Naive thymus-derived CD4-positive, alpha-beta T cell (primary cell): Measurements from ENCODE around the gene CALB2. TPM values are rescaled to one million over a fixed set of nuclear protein-coding genes. Genes with fewer than 3 reads are reported as not detected.
A peak's percentile ranks its signal among the peaks of the same experiment; 100 is the strongest.
"Not testable (repeated sequence)": the region's sequence is repeated elsewhere in the genome, so short reads cannot be mapped to it uniquely, and the experiment has no call there.

Experiments used
- ATAC-seq: fragments of 150-1000 bp; cut with Tn5 transposase; 2 replicates; pipeline ENCODE4 v1.10.0; 2021; ENCODE audit warnings: mild to moderate bottlenecking, moderate library complexity
- CTCF ChIA-PET: fragments of 350-600 bp; sonication (Branson Sonifier 250); formaldehyde crosslinking; loops from one replicate; lab custom pipeline; 2021; ENCODE audit warnings: antibody characterized with exemption; lab: Charles Lee
- POLR2A ChIA-PET: fragments of 350-600 bp; sonication (Branson Sonifier 250); formaldehyde crosslinking; loops from one replicate; lab custom pipeline; 2021; ENCODE audit warnings: antibody characterized with exemption, inconsistent platforms; lab: Charles Lee
- DNase-seq, 9 donors: peaks; one replicate each; pipeline versions ENCODE4 v3.0.0 to v3.0.0-alpha.2; 2020 to 2022; ENCODE audit warnings: mixed read lengths in 1 of 9
- H3K27ac ChIP-seq: one replicate; pipeline ENCODE4 v1.7.0; 2013; ENCODE audit warnings: mild to moderate bottlenecking, low read depth, low read length, moderate library complexity
- H3K27me3 ChIP-seq, 2 donors: one replicate each; pipeline ENCODE4 v1.7.0; 2013; ENCODE audit warnings: low read length in 2 of 2, mild to moderate bottlenecking in 2 of 2, moderate library complexity in 2 of 2; ENCODE audit not compliant: control insufficient read depth in 2 of 2, insufficient read depth in 2 of 2
- H3K36me3 ChIP-seq, 3 experiments: 1 replicate in 2 of 3; 2 replicates in 1 of 3; pipeline ENCODE4 v1.7.0; 2013; ENCODE audit warnings: low read length in 3 of 3, mild to moderate bottlenecking in 3 of 3, moderate library complexity in 1 of 3; ENCODE audit not compliant: insufficient read depth in 3 of 3, control insufficient read depth in 2 of 3
- H3K4me1 ChIP-seq, 2 donors: one replicate each; pipeline ENCODE4 v1.7.0; 2013; ENCODE audit warnings: low read length in 2 of 2, mild to moderate bottlenecking in 2 of 2, moderate library complexity in 1 of 2; ENCODE audit not compliant: control insufficient read depth in 2 of 2, insufficient read depth in 2 of 2
- H3K4me3 ChIP-seq: 2 replicates; pipeline ENCODE4 v1.7.0; 2013; ENCODE audit warnings: mild to moderate bottlenecking, low read length
- H3K9me3 ChIP-seq, 3 experiments: 1 replicate in 2 of 3; 2 replicates in 1 of 3; pipeline ENCODE4 v1.7.0; 2013; ENCODE audit warnings: low read length in 3 of 3; ENCODE audit not compliant: control insufficient read depth in 2 of 3
- H3K27ac Mint-ChIP-seq, 9 donors: one replicate each; pipeline ENCODE4 v1.8.0; 2020 to 2022; ENCODE audit warnings: mixed read lengths in 9 of 9, mild to moderate bottlenecking in 8 of 9, moderate library complexity in 5 of 9, inconsistent platforms in 2 of 9
- H3K27me3 Mint-ChIP-seq, 5 donors: one replicate each; pipeline ENCODE4 v1.8.0; 2021 to 2022; ENCODE audit warnings: mixed read lengths in 5 of 5, mild to moderate bottlenecking in 1 of 5
- H3K36me3 Mint-ChIP-seq, 5 donors: one replicate each; pipeline ENCODE4 v1.8.0; 2020 to 2022; ENCODE audit warnings: mixed read lengths in 5 of 5, mild to moderate bottlenecking in 3 of 5, inconsistent platforms in 1 of 5
- H3K4me1 Mint-ChIP-seq, 7 donors: one replicate each; pipeline ENCODE4 v1.8.0; 2020 to 2022; ENCODE audit warnings: mixed read lengths in 7 of 7, mild to moderate bottlenecking in 3 of 7, inconsistent platforms in 1 of 7
- H3K4me3 Mint-ChIP-seq, 10 donors: one replicate each; pipeline ENCODE4 v1.8.0; 2020 to 2022; ENCODE audit warnings: mild to moderate bottlenecking in 10 of 10, mixed read lengths in 10 of 10, moderate library complexity in 6 of 10, inconsistent platforms in 2 of 10
- H3K9me3 Mint-ChIP-seq, 11 donors: one replicate each; pipeline ENCODE4 v1.8.0; 2020 to 2022; ENCODE audit warnings: mixed read lengths in 11 of 11, mild to moderate bottlenecking in 4 of 11, inconsistent platforms in 1 of 11, moderate library complexity in 1 of 11
- intact Hi-C, 2 donors: fragments of 100-400 bp; cut with micrococcal nuclease; formaldehyde crosslinking; loops; one replicate each; pipeline ENCODE4 v1.15.1; 2023
- polyA plus RNA-seq, 2 donors: library from polyadenylated mRNA; unstranded; fragments of 300-500 nt; fragmentation: Illumina TruSeq; gene quantifications; one replicate each; pipeline ENCODE4 v1.2.3, GENCODE V29; 2021
- total RNA-seq, 6 experiments: library from RNA in 5 of 6; stranded (reverse) in 5 of 6; gene quantifications; 1 replicate in 5 of 6; 2 replicates in 1 of 6; pipeline ENCODE4 v1.2.3 and lab custom pipeline; 2021 to 2026

Gene CALB2
- total and polyA plus RNA-seq, 7 experiments from 2014 or later, result not detected

DNA sequence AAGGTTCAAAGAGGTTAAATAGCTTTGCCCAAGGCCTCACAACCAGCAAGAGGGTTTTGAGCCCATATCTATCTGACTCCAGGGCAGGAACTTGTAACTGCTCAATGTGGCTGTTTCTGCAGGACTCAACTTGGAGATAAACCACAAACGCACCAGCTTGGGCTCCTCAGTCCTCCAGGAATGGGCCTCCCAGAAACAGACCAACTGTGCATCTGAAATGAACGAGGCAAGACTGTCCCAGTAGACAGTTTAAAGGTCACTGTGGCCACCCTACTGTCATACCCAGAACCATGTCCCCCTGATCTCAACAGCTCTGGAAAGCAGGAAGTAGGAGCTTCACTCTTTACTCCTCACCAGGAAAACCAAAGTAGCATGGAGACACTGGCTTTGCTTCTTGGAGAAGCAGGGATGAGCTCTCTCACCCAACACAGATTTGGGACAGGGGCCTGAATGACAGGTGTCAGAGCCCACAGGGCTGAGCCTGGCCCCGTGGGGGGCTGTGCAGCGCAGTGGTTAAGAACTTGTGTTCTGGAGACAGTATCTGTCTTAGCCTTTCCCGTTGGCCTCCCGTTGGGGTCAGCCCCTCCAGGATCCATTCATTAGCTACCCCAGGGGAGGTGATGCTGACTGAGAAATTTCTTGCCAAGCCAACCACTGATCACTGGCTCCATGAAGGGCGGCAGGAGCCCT, 2.3 kb upstream of the CALB2 start:
- no peak overlapping the region for H3K4me3 Mint-ChIP-seq
- no peak for ATAC-seq
- DNase-seq, result no peak
- Histone ChIP-seq H3K27me3 (no peaks in the 10 kb centered on the region), H3K4me3 (no peak overlapping the region), H3K4me1 (no peaks in the 10 kb centered on the region), H3K9me3 (no peaks in the 10 kb centered on the region), H3K27ac (no peak overlapping the region), H3K36me3 (no peaks in the 10 kb centered on the region)
- ChIA-PET POLR2A (no interaction called here), CTCF (no interaction called here)
- intact Hi-C loops, result loop anchor here in 1 of 2 donors (5.0 kb wide), 2 partner anchors 139 to 554 kb away; partner anchors contain the start of gene VAC14
- H3K27ac Mint-ChIP-seq, result no peak overlapping the region
- peaks cover 16 to 43% (median 25%) of the 10 kb centered on the region in 5 donors for H3K27me3 Mint-ChIP-seq
- H3K36me3 Mint-ChIP-seq, result no peaks in the 10 kb centered on the region
- peaks cover 0 to 2% (median 0%) of the 10 kb centered on the region in 11 donors for H3K9me3 Mint-ChIP-seq
- peaks cover 0 to 4% (median 0%) of the 10 kb centered on the region in 7 donors for H3K4me1 Mint-ChIP-seq

GRCh38 chr16:71356936-71357335, 1.6 kb upstream of the CALB2 start:
- H3K36me3 Mint-ChIP-seq, H3K9me3 Mint-ChIP-seq, H3K4me3 Mint-ChIP-seq, H3K4me3 ChIP-seq, ATAC-seq, H3K27ac ChIP-seq, H3K9me3 ChIP-seq, H3K4me1 Mint-ChIP-seq, H3K27me3 ChIP-seq, POLR2A ChIA-PET, H3K4me1 ChIP-seq, H3K36me3 ChIP-seq, DNase-seq, H3K27ac Mint-ChIP-seq: not testable (repeated sequence)
- intact Hi-C loops, result loop anchor here in 1 of 2 donors (5.0 kb wide), 2 partner anchors 140 to 555 kb away; partner anchors contain the start of gene VAC14
- peaks cover 16 to 45% (median 25%) of the 10 kb centered on the region in 5 donors for H3K27me3 Mint-ChIP-seq
- CTCF ChIA-PET, result interaction anchor here (1.6 kb wide), 1 partner anchor 16 kb away, joined by 3 read pairs; no protein-coding TSS in a partner anchor

DNA sequence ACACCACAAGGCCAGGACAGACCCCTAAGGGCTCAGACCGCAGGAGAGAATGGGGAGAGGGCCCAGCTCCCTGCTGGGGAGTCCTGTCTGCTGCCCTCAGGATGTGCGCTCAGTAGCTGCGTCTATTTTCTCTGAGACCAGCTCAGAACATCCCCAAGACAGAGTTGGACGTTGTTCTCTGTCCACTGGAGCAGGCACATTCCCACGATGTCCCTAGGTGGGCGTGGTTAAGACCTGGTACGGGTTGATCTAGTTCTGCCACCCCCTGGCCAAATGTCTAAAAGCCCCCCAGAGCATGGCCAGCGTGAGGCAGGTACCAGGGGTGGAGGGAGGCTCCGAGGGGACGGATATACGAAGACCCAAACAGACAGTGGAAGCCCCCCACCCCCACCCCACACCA, 842 bp upstream of the CALB2 start:
- no peaks in the 10 kb centered on the region for H3K9me3 Mint-ChIP-seq
- H3K36me3 Mint-ChIP-seq, result no peaks in the 10 kb centered on the region
- Histone ChIP-seq H3K27ac (no peak overlapping the region), H3K4me1 (no peaks in the 10 kb centered on the region), H3K9me3 (no peaks in the 10 kb centered on the region), H3K27me3 (no peaks in the 10 kb centered on the region), H3K4me3 (no peak overlapping the region), H3K36me3 (no peaks in the 10 kb centered on the region)
- ChIA-PET POLR2A (no interaction called here), CTCF (interaction anchor here (1.6 kb wide), 1 partner anchor 17 kb away, joined by 3 read pairs; no protein-coding TSS in a partner anchor)
- intact Hi-C loops, result loop anchor here in 1 of 2 donors (5.0 kb wide), 2 partner anchors 140 to 555 kb away; partner anchors contain the start of gene VAC14
- DNase-seq, result no peak
- H3K4me1 Mint-ChIP-seq, result peaks cover 0 to 4% (median 0%) of the 10 kb centered on the region in 7 donors
- peak overlapping the region in 1 of 10 donors; percentile 57 for H3K4me3 Mint-ChIP-seq
- ATAC-seq, result no peak
- peaks cover 16 to 45% (median 25%) of the 10 kb centered on the region in 5 donors for H3K27me3 Mint-ChIP-seq
- no peak overlapping the region for H3K27ac Mint-ChIP-seq

DNA sequence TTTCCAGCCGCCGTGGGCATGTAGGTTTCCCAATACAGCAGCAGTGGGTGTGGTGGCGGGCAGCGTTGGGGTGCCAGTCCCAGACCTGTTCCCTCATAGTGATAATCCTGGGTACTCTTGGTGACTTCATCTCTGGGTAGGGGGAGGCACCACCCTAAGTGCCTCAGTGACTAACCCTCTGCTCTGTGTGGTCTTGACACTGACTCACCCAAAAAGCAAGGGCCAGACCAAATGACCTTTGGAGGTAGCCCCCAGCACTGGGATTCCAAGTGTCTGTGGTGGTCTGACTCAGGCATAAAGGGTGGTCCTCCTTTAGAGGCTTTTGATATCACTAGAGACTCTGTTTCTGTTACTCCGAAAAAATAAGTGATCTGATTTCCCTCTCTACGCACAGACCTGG, 908 bp downstream of the CALB2 start:
- no peaks in the 10 kb centered on the region for H3K36me3 ChIP-seq
- no peaks in the 10 kb centered on the region for H3K4me1 ChIP-seq
- Mint-ChIP-seq H3K27ac (no peak overlapping the region), H3K4me3 (peak overlapping the region in 2 of 10 donors; percentile 37 to 40), H3K36me3 (no peaks in the 10 kb centered on the region), H3K4me1 (peaks cover 0 to 4% (median 0%) of the 10 kb centered on the region in 7 donors), H3K27me3 (peaks cover 16 to 48% (median 27%) of the 10 kb centered on the region in 5 donors), H3K9me3 (no peaks in the 10 kb centered on the region)
- no peak overlapping the region for H3K27ac ChIP-seq
- ATAC-seq, result no peak
- ChIA-PET POLR2A (no interaction called here), CTCF (interaction anchor here (0.6 kb wide), 1 partner anchor 67 kb away, joined by 4 read pairs; no protein-coding TSS in a partner anchor)
- DNase-seq, result no peak
- no peak overlapping the region for H3K4me3 ChIP-seq
- H3K27me3 ChIP-seq, result no peaks in the 10 kb centered on the region
- intact Hi-C loops, result loop anchor here in 1 of 2 donors (5.0 kb wide), 2 partner anchors 142 to 557 kb away; partner anchors contain the start of gene VAC14
- H3K9me3 ChIP-seq, result no peaks in the 10 kb centered on the region

DNA sequence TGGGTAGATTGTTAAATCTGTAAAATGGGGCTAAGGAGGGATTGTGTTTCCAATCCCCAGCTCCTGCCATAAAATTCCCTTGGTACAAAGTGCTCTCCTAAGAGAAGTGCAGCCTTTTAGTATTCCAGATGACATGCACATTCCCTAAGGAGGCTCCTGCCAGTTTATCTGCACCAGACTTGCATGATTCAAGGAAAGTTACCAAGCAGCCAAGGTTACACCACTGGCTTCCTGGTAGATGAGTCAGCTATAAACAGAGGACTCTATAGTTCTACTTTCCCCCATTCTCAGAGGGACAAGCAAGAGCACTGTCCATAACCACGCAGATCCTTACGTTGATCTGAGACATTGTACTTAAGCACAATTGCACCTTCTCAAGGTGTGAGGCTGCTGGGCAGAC, 1.9 kb downstream of the CALB2 start:
- H3K4me3 ChIP-seq, result no peak overlapping the region
- no peaks in the 10 kb centered on the region for H3K9me3 Mint-ChIP-seq
- no peaks in the 10 kb centered on the region for H3K36me3 ChIP-seq
- H3K4me3 Mint-ChIP-seq, result no peak overlapping the region
- no peak overlapping the region for H3K27ac Mint-ChIP-seq
- ChIA-PET POLR2A (no interaction called here), CTCF (no interaction called here)
- intact Hi-C loops, result no loop called here
- peaks cover 0 to 4% (median 0%) of the 10 kb centered on the region in 7 donors for H3K4me1 Mint-ChIP-seq
- DNase-seq (no peak), ATAC-seq (no peak)
- peaks cover 16 to 45% (median 29%) of the 10 kb centered on the region in 5 donors for H3K27me3 Mint-ChIP-seq
- no peak overlapping the region for H3K27ac ChIP-seq
- H3K4me1 ChIP-seq, result no peaks in the 10 kb centered on the region
- H3K27me3 ChIP-seq, result no peaks in the 10 kb centered on the region
- H3K36me3 Mint-ChIP-seq, result no peaks in the 10 kb centered on the region
- H3K9me3 ChIP-seq, result no peaks in the 10 kb centered on the region

- Mint-ChIP-seq H3K36me3 (no peaks in the 10 kb centered on the region), H3K27ac (no peak overlapping the region), H3K9me3 (no peaks in the 10 kb centered on the region), H3K4me1 (peaks cover 0 to 10% (median 0%) of the 10 kb centered on the region in 7 donors), H3K4me3 (no peak overlapping the region), H3K27me3 (peaks cover 12 to 48% (median 25%) of the 10 kb centered on the region in 5 donors)
- H3K27me3 ChIP-seq, result no peaks in the 10 kb centered on the region
- intact Hi-C loops, result no loop called here
- no peak overlapping the region for H3K4me3 ChIP-seq
- ChIA-PET CTCF (interaction anchor here (0.6 kb wide), 1 partner anchor 699 kb away, joined by 4 read pairs; the partner anchor contains the start of gene HPR), POLR2A (no interaction called here)
- no peaks in the 10 kb centered on the region for H3K9me3 ChIP-seq
- H3K4me1 ChIP-seq, result no peaks in the 10 kb centered on the region
- no peak overlapping the region for H3K27ac ChIP-seq
- ATAC-seq (no peak), DNase-seq (no peak)
- no peaks in the 10 kb centered on the region for H3K36me3 ChIP-seq
These were observed 5.7 kb downstream of the CALB2 start for GRCh38 chr16:71364133-71364681.
